Naive thymus-derived CD8-positive, alpha-beta T cell (primary cell): ENCODE results near the gene ZNF423. TPM values are rescaled to one million over a fixed set of nuclear protein-coding genes. Genes with fewer than 3 reads are reported as not detected.

ENCODE experiments used
- ATAC-seq, 2 donors: fragments of 150-1000 bp; cut with Tn5 transposase in 1 of 2; sonication (Bioruptor Pico), chemical (Tn5 transposase) in 1 of 2; 1 replicate in 1 of 2; 2 replicates in 1 of 2; pipeline ENCODE4 v1.10.0; 2021; ENCODE audit warnings: mild to moderate bottlenecking in 2 of 2, moderate library complexity in 2 of 2
- POLR2A ChIA-PET: fragments of 350-600 bp; sonication (Branson Sonifier 250); formaldehyde crosslinking; loops from one replicate; lab custom pipeline; 2021; ENCODE audit warnings: antibody characterized with exemption; lab: Charles Lee
- DNase-seq, 10 donors: peaks; one replicate each; pipeline versions ENCODE4 v3.0.0 to v3.0.0-alpha.2; 2020 to 2022
- H3K27ac Mint-ChIP-seq, 10 donors: one replicate each; pipeline ENCODE4 v1.8.0; 2020 to 2022; ENCODE audit warnings: mild to moderate bottlenecking in 10 of 10, mixed read lengths in 10 of 10, moderate library complexity in 4 of 10, inconsistent platforms in 1 of 10
- H3K27me3 Mint-ChIP-seq, 5 donors: one replicate each; pipeline ENCODE4 v1.8.0; 2021 to 2022; ENCODE audit warnings: mixed read lengths in 5 of 5
- H3K36me3 Mint-ChIP-seq, 3 donors: one replicate each; pipeline ENCODE4 v1.8.0; 2020 to 2022; ENCODE audit warnings: mixed read lengths in 3 of 3, mild to moderate bottlenecking in 2 of 3, inconsistent platforms in 1 of 3
- H3K4me1 Mint-ChIP-seq, 4 donors: one replicate each; pipeline ENCODE4 v1.8.0; 2021 to 2022; ENCODE audit warnings: mixed read lengths in 4 of 4
- H3K4me3 Mint-ChIP-seq, 10 donors: one replicate each; pipeline ENCODE4 v1.8.0; 2020 to 2022; ENCODE audit warnings: mild to moderate bottlenecking in 10 of 10, mixed read lengths in 10 of 10, moderate library complexity in 6 of 10, inconsistent platforms in 1 of 10
- H3K9me3 Mint-ChIP-seq, 9 donors: one replicate each; pipeline ENCODE4 v1.8.0; 2020 to 2022; ENCODE audit warnings: mixed read lengths in 9 of 9, mild to moderate bottlenecking in 3 of 9, inconsistent platforms in 1 of 9, moderate library complexity in 1 of 9
- polyA plus RNA-seq, 3 donors: library from polyadenylated mRNA; unstranded; fragments of 300-500 nt; fragmentation: Illumina TruSeq; gene quantifications; one replicate each; pipeline ENCODE4 v1.2.3, GENCODE V29; 2021
- total RNA-seq, 8 experiments: library from RNA in 2 of 8; stranded (reverse) in 2 of 8; gene quantifications; one replicate each; pipeline ENCODE4 v1.2.3 and lab custom pipeline; 2021 to 2026

ZNF423 gene
- total and polyA plus RNA-seq, 5 experiments from 2014 or later: not detected

GRCh38 chr16:49824593-49824992 lies 31.3 kb downstream of the ZNF423 start:
- no peak for ATAC-seq
- POLR2A ChIA-PET: no interaction called here
- Mint-ChIP-seq H3K9me3 (no peaks in the 10 kb centered on the region), H3K27ac (no peak overlapping the region), H3K4me1 (no peaks in the 10 kb centered on the region), H3K27me3 (peaks cover 2 to 40% (median 14%) of the 10 kb centered on the region in 5 donors), H3K4me3 (no peak overlapping the region), H3K36me3 (no peaks in the 10 kb centered on the region)
- DNase-seq: peak in 1 of 10 donors; percentile 21

- Mint-ChIP-seq H3K36me3 (no peaks in the 10 kb centered on the region), H3K9me3 (no peaks in the 10 kb centered on the region), H3K27ac (no peak overlapping the region), H3K4me1 (no peaks in the 10 kb centered on the region), H3K27me3 (peaks cover 2 to 27% (median 14%) of the 10 kb centered on the region in 5 donors), H3K4me3 (no peak overlapping the region)
- peak in 1 of 10 donors; percentile 42 for DNase-seq
- POLR2A ChIA-PET: no interaction called here
- no peak for ATAC-seq
These were observed 33.1 kb downstream of the ZNF423 start for GRCh38 chr16:49822649-49823370.

GRCh38 chr16:49821614-49822282 lies 34.2 kb downstream of the ZNF423 start:
- Mint-ChIP-seq H3K27ac (no peak overlapping the region), H3K36me3 (no peaks in the 10 kb centered on the region), H3K4me3 (no peak overlapping the region), H3K27me3 (peaks cover 0 to 27% (median 10%) of the 10 kb centered on the region in 5 donors), H3K4me1 (no peaks in the 10 kb centered on the region), H3K9me3 (no peaks in the 10 kb centered on the region)
- POLR2A ChIA-PET: no interaction called here
- DNase-seq: peak in 1 of 10 donors; percentile 14
- no peak for ATAC-seq

- H3K4me3 Mint-ChIP-seq: no peak overlapping the region
- no peak overlapping the region for H3K27ac Mint-ChIP-seq
- peaks cover 0 to 27% (median 10%) of the 10 kb centered on the region in 5 donors for H3K27me3 Mint-ChIP-seq
- POLR2A ChIA-PET: no interaction called here
- ATAC-seq: no peak
- no peaks in the 10 kb centered on the region for H3K9me3 Mint-ChIP-seq
- no peaks in the 10 kb centered on the region for H3K36me3 Mint-ChIP-seq
- no peak for DNase-seq
- H3K4me1 Mint-ChIP-seq: no peaks in the 10 kb centered on the region
These were observed 34.8 kb downstream of the ZNF423 start for GRCh38 chr16:49821156-49821555.

- DNase-seq: no peak
- no peak for ATAC-seq
- Mint-ChIP-seq H3K36me3 (no peaks in the 10 kb centered on the region), H3K27me3 (peaks cover 1 to 10% (median 7%) of the 10 kb centered on the region in 5 donors), H3K9me3 (no peaks in the 10 kb centered on the region), H3K4me3 (no peak overlapping the region), H3K4me1 (no peaks in the 10 kb centered on the region), H3K27ac (no peak overlapping the region)
- POLR2A ChIA-PET: no interaction called here
These were observed 38.0 kb downstream of the ZNF423 start for GRCh38 chr16:49817754-49818507.

GRCh38 chr16:49816875-49817274 lies 39.0 kb downstream of the ZNF423 start:
- Mint-ChIP-seq H3K27me3 (peaks cover 0 to 7% (median 3%) of the 10 kb centered on the region in 5 donors), H3K4me3 (no peak overlapping the region), H3K9me3 (no peaks in the 10 kb centered on the region), H3K27ac (no peak overlapping the region), H3K36me3 (no peaks in the 10 kb centered on the region), H3K4me1 (no peaks in the 10 kb centered on the region)
- DNase-seq (no peak), ATAC-seq (no peak)
- POLR2A ChIA-PET: no interaction called here

GRCh38 chr16:49811644-49812334 lies 44.1 kb downstream of the ZNF423 start:
- no peaks in the 10 kb centered on the region for H3K4me1 Mint-ChIP-seq
- H3K36me3 Mint-ChIP-seq: no peaks in the 10 kb centered on the region
- POLR2A ChIA-PET: no interaction called here
- DNase-seq (no peak), ATAC-seq (no peak)
- H3K9me3 Mint-ChIP-seq: no peaks in the 10 kb centered on the region
- H3K4me3 Mint-ChIP-seq: no peak overlapping the region
- peaks cover 0 to 3% (median 0%) of the 10 kb centered on the region in 5 donors for H3K27me3 Mint-ChIP-seq
- H3K27ac Mint-ChIP-seq: peak overlapping the region in 2 of 10 donors; percentile 9 to 19

GRCh38 chr16:49810831-49811230 lies 45.1 kb downstream of the ZNF423 start:
- no peak overlapping the region for H3K4me3 Mint-ChIP-seq
- no peak for ATAC-seq

GRCh38 chr16:49809561-49809960 lies 46.4 kb downstream of the ZNF423 start:
- Mint-ChIP-seq H3K4me3 (no peak overlapping the region), H3K27me3 (peaks cover 0 to 3% (median 0%) of the 10 kb centered on the region in 5 donors), H3K9me3 (no peaks in the 10 kb centered on the region), H3K4me1 (no peaks in the 10 kb centered on the region), H3K36me3 (no peaks in the 10 kb centered on the region), H3K27ac (no peak overlapping the region)
- POLR2A ChIA-PET: no interaction called here
- DNase-seq: no peak
- ATAC-seq: no peak

More at GRCh38 chr16:49810831-49811230, 45.1 kb downstream of the ZNF423 start:
- no peak for DNase-seq
- H3K9me3 Mint-ChIP-seq: no peaks in the 10 kb centered on the region
- H3K27me3 Mint-ChIP-seq: peaks cover 0 to 3% (median 0%) of the 10 kb centered on the region in 5 donors
- peak overlapping the region in 1 of 10 donors; percentile 26 for H3K27ac Mint-ChIP-seq
- no peaks in the 10 kb centered on the region for H3K36me3 Mint-ChIP-seq
- no peaks in the 10 kb centered on the region for H3K4me1 Mint-ChIP-seq
- POLR2A ChIA-PET: no interaction called here

- Mint-ChIP-seq H3K36me3 (no peaks in the 10 kb centered on the region), H3K4me1 (no peaks in the 10 kb centered on the region), H3K9me3 (no peaks in the 10 kb centered on the region), H3K4me3 (no peak overlapping the region), H3K27me3 (peaks cover 0 to 3% (median 0%) of the 10 kb centered on the region in 5 donors), H3K27ac (no peak overlapping the region)
- POLR2A ChIA-PET: no interaction called here
- no peak for DNase-seq
- no peak for ATAC-seq
These were observed 46.9 kb downstream of the ZNF423 start for GRCh38 chr16:49809062-49809461.

- Mint-ChIP-seq H3K4me3 (no peak overlapping the region), H3K27ac (no peak overlapping the region), H3K36me3 (no peaks in the 10 kb centered on the region), H3K4me1 (no peaks in the 10 kb centered on the region), H3K9me3 (peaks cover 0 to 2% (median 0%) of the 10 kb centered on the region in 9 donors), H3K27me3 (peaks cover 0 to 7% (median 0%) of the 10 kb centered on the region in 5 donors)
- no peak for ATAC-seq
- DNase-seq: no peak
- POLR2A ChIA-PET: no interaction called here
These were observed 49.5 kb downstream of the ZNF423 start for GRCh38 chr16:49806446-49806845.

GRCh38 chr16:49801290-49801689 lies 54.6 kb downstream of the ZNF423 start:
- POLR2A ChIA-PET: no interaction called here
- peaks cover 0 to 2% (median 0%) of the 10 kb centered on the region in 9 donors for H3K9me3 Mint-ChIP-seq
- H3K27me3 Mint-ChIP-seq: peaks cover 0 to 10% (median 4%) of the 10 kb centered on the region in 5 donors
- no peaks in the 10 kb centered on the region for H3K4me1 Mint-ChIP-seq
- no peak overlapping the region for H3K27ac Mint-ChIP-seq
- ATAC-seq (no peak), DNase-seq (no peak)
- no peak overlapping the region for H3K4me3 Mint-ChIP-seq
- no peaks in the 10 kb centered on the region for H3K36me3 Mint-ChIP-seq
